ENCODE data around the gene THRB.

- TF ChIP-seq EZH2 (IDR thresholded peaks at IDR 0.05; ENCODE audit: insufficient read depth, poor library complexity, severe bottlenecking): no peak
- no peak for TF ChIP-seq EZH2phosphoT487 (IDR thresholded peaks at IDR 0.05; ENCODE audit: insufficient read depth, low read depth)
Measured at GRCh38 chr3:24476871-24477656, 17.6 kb downstream of the THRB start.

Data from GM23248 (cell line).